Measurements from ENCODE around the gene MPP2.
"Not testable (repeated sequence)": the region's sequence is repeated elsewhere in the genome, so short reads cannot be mapped to it uniquely, and the experiment has no call there.

Gene MPP2

DNA sequence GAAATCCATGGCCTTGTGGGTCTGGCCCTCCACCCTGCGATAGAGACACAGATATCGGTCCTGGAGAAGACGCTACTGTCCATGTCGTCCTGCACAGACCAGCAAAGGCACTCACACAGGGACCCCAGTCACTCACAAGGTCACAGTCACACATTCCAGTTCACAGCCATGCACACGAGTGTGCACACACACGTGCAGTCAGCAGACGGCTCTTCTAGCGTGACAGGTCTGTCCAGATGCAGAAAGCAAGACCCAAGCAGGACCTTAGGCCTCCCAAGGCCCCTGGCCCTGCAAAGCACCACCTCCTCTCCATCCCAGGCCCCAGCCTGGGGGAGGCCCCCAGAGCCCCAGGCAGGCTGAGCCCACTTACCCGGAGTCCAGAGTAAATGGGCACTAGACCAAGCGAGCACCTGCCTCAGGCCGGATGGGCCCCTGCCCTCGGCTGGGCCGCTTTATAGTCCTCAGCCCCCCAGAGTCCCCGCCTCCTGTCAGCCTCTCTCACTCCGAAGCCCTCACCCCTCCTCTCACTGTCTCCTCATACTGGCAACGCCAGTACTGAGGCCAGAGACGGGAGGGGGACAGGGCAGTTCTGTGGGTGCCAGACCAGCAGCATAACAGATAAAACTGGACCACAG, 34.8 kb upstream of the MPP2 start, which contains the start of gene PPY:
Gene PPY, minus strand, starts transcription at position 426 of the 635 bp plus-strand sequence. CDS start 822 bp downstream, outside the sequence.
- Histone ChIP-seq H3K4me3 (ENCODE audit: low read depth, low read length) (no peak within 1 kb of the TSS), H3K27ac (ENCODE audit: low read depth, low read length) (no peak within 1 kb of the TSS), H3K27me3 (ENCODE audit: insufficient read depth, low read length) (no peaks in the 10 kb centered on the region), H3K36me3 (ENCODE audit: insufficient read depth, low read length) (no peaks in the 10 kb centered on the region), H3K79me2 (ENCODE audit: control insufficient read depth, insufficient read depth, low read length, unreplicated experiment) (no peaks in the 10 kb centered on the region), H3K4me1 (ENCODE audit: control insufficient read depth, insufficient read depth, low read length, unreplicated experiment) (peaks cover 2% of the 10 kb centered on the region), H2AFZ (ENCODE audit: low read length, unreplicated experiment) (no peak within 1 kb of the TSS)

DNA sequence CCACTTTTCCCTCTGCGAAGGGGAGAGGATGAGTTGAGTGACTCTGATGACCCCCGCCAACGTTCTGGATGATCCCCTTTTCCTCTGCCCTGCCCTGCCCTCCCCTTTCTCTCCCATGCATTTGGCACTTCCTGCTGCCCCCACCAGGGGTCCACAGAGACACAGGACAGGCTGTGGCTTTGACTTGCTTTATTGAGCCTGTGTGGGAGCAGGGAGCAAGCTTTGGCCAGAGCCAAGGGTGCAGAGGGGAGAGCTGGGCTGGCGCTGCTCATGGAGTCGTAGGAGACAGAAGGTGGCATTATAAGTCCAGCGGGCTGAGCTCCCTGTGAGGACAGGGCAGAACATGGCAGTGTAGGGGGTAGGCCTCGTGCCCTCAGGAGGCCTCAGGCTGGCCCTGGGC, 33.3 kb upstream of the MPP2 start:
- Histone ChIP-seq H3K4me3 (ENCODE audit: low read depth, low read length) (no peak overlapping the region), H2AFZ (ENCODE audit: low read length, unreplicated experiment) (no peak overlapping the region), H3K27me3 (ENCODE audit: insufficient read depth, low read length) (no peaks in the 10 kb centered on the region), H3K27ac (ENCODE audit: low read depth, low read length) (no peak overlapping the region), H3K79me2 (ENCODE audit: control insufficient read depth, insufficient read depth, low read length, unreplicated experiment) (no peaks in the 10 kb centered on the region), H3K36me3 (ENCODE audit: insufficient read depth, low read length) (no peaks in the 10 kb centered on the region), H3K4me1 (ENCODE audit: control insufficient read depth, insufficient read depth, low read length, unreplicated experiment) (peaks cover 2% of the 10 kb centered on the region)

DNA sequence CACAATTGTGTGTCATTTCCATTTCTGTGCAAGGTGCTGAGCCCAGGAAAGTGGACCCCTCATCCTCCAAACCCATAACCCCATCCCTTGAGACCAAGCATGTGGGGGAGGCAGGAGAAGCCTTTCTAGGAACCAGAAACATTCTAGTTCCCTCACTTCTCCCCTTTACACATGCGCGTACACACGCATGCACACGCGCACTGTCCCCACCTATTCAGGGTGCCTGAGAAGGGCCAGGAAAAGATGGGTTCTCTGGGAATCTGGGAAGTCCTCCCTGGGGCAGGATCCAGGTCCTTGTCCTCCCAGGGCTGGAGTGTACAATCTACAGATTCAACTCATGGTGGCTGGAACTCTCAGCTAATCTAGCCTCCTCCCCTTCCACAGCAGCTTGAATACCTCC, 32.5 kb upstream of the MPP2 start:
- H3K27me3 ChIP-seq (ENCODE audit: insufficient read depth, low read length) = no peaks in the 10 kb centered on the region
- no peak overlapping the region for H2AFZ ChIP-seq (ENCODE audit: low read length, unreplicated experiment)
- no peaks in the 10 kb centered on the region for H3K36me3 ChIP-seq (ENCODE audit: insufficient read depth, low read length)
- H3K79me2 ChIP-seq (ENCODE audit: control insufficient read depth, insufficient read depth, low read length, unreplicated experiment) = no peaks in the 10 kb centered on the region
- H3K4me3 ChIP-seq (ENCODE audit: low read depth, low read length) = no peak overlapping the region
- peaks cover 2% of the 10 kb centered on the region for H3K4me1 ChIP-seq (ENCODE audit: control insufficient read depth, insufficient read depth, low read length, unreplicated experiment)
- no peak overlapping the region for H3K27ac ChIP-seq (ENCODE audit: low read depth, low read length)

DNA sequence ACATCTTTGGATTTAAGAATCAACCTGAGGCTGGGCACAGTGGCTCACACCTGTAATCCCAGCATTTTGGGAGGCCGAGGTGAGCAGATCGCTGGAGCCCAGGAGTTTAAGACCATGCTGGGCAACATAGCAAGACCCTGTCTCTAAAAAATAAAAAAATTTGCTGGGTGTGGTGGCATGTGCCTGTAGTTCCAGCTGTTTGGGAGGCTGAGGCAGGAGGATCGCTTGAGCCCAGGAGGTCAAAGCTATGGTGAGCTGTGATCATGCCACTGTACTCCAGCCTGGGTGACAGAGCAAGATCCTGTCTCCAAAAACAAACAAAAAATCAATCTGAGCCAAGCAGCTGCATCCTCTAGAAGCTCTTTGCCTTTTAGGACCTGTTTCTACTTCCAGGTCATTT, 32.1 kb upstream of the MPP2 start:
- H3K4me1 ChIP-seq (ENCODE audit: control insufficient read depth, insufficient read depth, low read length, unreplicated experiment); H3K27me3 ChIP-seq (ENCODE audit: insufficient read depth, low read length); H3K27ac ChIP-seq (ENCODE audit: low read depth, low read length); H3K79me2 ChIP-seq (ENCODE audit: control insufficient read depth, insufficient read depth, low read length, unreplicated experiment); H3K4me3 ChIP-seq (ENCODE audit: low read depth, low read length); H2AFZ ChIP-seq (ENCODE audit: low read length, unreplicated experiment); H3K36me3 ChIP-seq (ENCODE audit: insufficient read depth, low read length): not testable (repeated sequence)

DNA sequence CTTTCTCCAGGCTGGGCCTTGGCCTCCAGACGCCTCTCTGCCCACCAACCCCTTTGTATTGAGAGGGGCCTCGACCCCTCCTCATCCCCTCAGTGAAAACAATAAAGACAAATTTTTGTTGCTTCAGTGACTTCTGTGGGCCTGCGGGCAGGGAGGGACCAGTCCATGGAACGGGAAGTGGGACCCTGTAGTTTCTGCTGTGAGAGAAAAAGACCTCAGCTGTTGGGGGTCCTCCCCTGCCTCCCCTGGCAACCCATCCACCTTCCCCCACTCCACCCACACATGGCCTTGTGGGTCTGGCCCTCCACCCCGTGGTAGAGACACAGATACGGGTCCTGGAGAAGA, 31.5 kb upstream of the MPP2 start:
- Histone ChIP-seq H2AFZ (ENCODE audit: low read length, unreplicated experiment) (no peak overlapping the region), H3K27me3 (ENCODE audit: insufficient read depth, low read length) (no peaks in the 10 kb centered on the region), H3K4me1 (ENCODE audit: control insufficient read depth, insufficient read depth, low read length, unreplicated experiment) (peaks cover 1% of the 10 kb centered on the region), H3K36me3 (ENCODE audit: insufficient read depth, low read length) (no peaks in the 10 kb centered on the region), H3K27ac (ENCODE audit: low read depth, low read length) (no peak overlapping the region), H3K4me3 (ENCODE audit: low read depth, low read length) (no peak overlapping the region), H3K79me2 (ENCODE audit: control insufficient read depth, insufficient read depth, low read length, unreplicated experiment) (no peaks in the 10 kb centered on the region)

DNA sequence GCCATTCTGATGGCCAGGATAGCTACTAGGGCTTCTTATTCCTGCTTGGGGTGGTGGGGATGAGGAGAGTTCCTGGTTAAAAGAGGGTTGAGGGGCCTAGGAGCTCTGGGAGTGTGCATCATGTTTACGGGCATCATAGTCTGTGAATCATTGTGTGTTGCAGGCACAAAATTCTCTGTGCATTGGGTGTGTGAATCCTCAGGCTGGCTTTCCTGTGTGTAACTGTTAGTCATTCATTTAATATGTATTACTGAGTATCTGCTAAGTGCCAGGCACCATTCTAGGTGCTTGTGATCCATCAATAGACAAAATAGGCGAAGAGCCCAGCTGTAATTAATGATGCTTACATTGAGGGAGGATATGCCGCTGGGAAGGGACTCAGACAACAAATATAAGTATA, 29.1 kb upstream of the MPP2 start:
- no peak overlapping the region for H2AFZ ChIP-seq (ENCODE audit: low read length, unreplicated experiment)
- H3K4me1 ChIP-seq (ENCODE audit: control insufficient read depth, insufficient read depth, low read length, unreplicated experiment) = no peaks in the 10 kb centered on the region
- H3K27me3 ChIP-seq (ENCODE audit: insufficient read depth, low read length) = no peaks in the 10 kb centered on the region
- H3K4me3 ChIP-seq (ENCODE audit: low read depth, low read length) = no peak overlapping the region
- H3K36me3 ChIP-seq (ENCODE audit: insufficient read depth, low read length) = no peaks in the 10 kb centered on the region
- H3K79me2 ChIP-seq (ENCODE audit: control insufficient read depth, insufficient read depth, low read length, unreplicated experiment) = no peaks in the 10 kb centered on the region
- H3K27ac ChIP-seq (ENCODE audit: low read depth, low read length) = no peak overlapping the region

DNA sequence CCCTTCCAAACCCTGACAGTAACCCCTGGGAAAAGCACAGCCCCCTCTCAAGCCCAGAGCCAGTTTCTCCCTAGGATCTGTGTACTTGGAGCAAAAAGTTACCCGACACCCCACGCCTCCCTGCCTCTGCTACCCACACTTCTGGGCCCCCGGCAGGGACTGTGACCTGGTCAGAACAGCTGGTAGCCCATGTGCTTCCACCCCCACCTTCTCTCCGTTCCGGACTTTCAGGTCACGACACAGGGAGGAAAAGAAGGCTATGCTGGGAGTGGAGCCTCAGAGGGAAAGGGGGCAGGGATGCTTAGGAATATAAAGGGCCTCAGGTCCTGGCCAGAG, 28.6 kb upstream of the MPP2 start:
- no peak overlapping the region for H3K27ac ChIP-seq (ENCODE audit: low read depth, low read length)
- no peaks in the 10 kb centered on the region for H3K4me1 ChIP-seq (ENCODE audit: control insufficient read depth, insufficient read depth, low read length, unreplicated experiment)
- H2AFZ ChIP-seq (ENCODE audit: low read length, unreplicated experiment) = no peak overlapping the region
- no peaks in the 10 kb centered on the region for H3K36me3 ChIP-seq (ENCODE audit: insufficient read depth, low read length)
- H3K79me2 ChIP-seq (ENCODE audit: control insufficient read depth, insufficient read depth, low read length, unreplicated experiment) = no peaks in the 10 kb centered on the region
- no peaks in the 10 kb centered on the region for H3K27me3 ChIP-seq (ENCODE audit: insufficient read depth, low read length)
- no peak overlapping the region for H3K4me3 ChIP-seq (ENCODE audit: low read depth, low read length)

DNA sequence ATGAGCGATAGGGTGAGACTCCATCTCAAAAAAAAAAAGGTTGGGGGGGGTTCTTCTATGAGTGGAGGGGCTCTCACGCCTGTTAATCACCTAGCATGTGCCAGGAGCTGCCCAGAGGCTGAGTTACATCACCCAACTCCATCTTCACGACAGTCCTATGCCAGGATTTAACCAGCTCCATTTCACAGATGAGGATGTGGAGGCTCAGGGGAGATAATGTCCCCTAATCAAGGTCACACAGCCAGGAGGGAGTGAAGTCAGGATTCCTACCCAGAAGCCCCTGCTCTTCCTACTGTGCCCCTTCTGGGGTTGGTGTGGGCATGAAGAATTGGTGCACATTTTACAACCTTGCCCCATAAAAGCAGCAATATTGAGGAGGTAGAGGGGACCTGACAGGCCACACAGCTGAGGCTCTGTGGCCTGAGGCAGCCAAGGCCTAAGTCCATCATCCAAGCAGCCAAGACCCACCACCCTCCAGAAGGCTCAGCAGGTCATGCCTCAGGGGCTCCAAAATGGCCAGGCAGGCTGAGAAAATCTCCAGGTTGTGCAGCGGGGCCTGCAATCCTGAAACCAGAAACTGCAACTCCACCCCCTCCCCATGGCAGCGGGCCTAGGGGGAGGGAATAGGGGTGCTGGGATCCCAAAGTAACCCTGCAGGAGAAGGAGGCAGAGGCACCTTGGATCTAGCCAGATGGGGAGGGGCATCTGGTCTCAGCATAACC, 28.0 kb upstream of the MPP2 start:
- no peaks in the 10 kb centered on the region for H3K36me3 ChIP-seq (ENCODE audit: insufficient read depth, low read length)
- no peaks in the 10 kb centered on the region for H3K27me3 ChIP-seq (ENCODE audit: insufficient read depth, low read length)
- H2AFZ ChIP-seq (ENCODE audit: low read length, unreplicated experiment) = no peak overlapping the region
- no peak overlapping the region for H3K4me3 ChIP-seq (ENCODE audit: low read depth, low read length)
- no peaks in the 10 kb centered on the region for H3K79me2 ChIP-seq (ENCODE audit: control insufficient read depth, insufficient read depth, low read length, unreplicated experiment)
- H3K27ac ChIP-seq (ENCODE audit: low read depth, low read length) = no peak overlapping the region
- no peaks in the 10 kb centered on the region for H3K4me1 ChIP-seq (ENCODE audit: control insufficient read depth, insufficient read depth, low read length, unreplicated experiment)

DNA sequence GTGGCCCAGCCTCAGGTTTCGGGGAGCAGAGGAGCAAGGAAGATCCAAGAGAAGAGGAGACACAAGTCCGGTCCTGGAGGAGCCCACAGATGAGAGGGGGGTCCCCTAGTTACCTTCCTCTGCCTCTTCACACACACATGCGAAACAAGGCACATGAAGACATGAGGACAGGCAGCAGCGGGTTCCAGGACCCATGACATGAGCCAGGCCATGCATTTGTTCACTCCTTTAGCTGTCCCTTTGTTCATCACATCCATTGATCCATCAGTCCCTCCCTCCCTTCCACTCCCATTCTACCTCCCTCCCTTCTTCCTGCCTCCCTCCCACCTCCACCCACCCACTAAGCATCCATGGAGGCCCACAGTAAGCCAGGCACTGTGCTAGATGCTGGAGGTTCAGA, 25.6 kb upstream of the MPP2 start:
- no peak overlapping the region for H3K27ac ChIP-seq (ENCODE audit: low read depth, low read length)
- H2AFZ ChIP-seq (ENCODE audit: low read length, unreplicated experiment) = no peak overlapping the region
- no peaks in the 10 kb centered on the region for H3K79me2 ChIP-seq (ENCODE audit: control insufficient read depth, insufficient read depth, low read length, unreplicated experiment)
- no peak overlapping the region for H3K4me3 ChIP-seq (ENCODE audit: low read depth, low read length)
- H3K4me1 ChIP-seq (ENCODE audit: control insufficient read depth, insufficient read depth, low read length, unreplicated experiment) = no peaks in the 10 kb centered on the region
- no peaks in the 10 kb centered on the region for H3K36me3 ChIP-seq (ENCODE audit: insufficient read depth, low read length)
- no peaks in the 10 kb centered on the region; the same call in 1 of the 2 replicates for H3K27me3 ChIP-seq (ENCODE audit: insufficient read depth, low read length)

DNA sequence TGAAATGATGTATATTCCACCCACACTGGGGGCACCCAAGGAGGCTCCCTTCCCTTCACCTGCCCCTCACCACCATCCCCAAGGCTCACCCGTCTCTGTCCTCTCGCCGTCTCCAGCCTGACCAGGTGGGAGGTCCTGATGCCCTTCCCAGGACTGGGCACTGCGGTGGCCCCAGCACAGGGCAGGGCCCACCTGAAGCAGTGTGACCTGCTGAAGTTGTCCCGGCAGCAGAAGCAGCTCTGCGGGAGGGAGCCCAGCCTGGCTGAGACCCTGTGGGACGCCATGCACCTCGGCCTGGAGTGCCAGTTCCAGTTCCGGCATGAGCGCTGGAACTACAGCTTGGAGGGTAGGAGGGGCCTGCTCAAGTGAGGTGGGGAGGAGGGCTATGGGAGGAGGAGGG, 25.0 kb upstream of the MPP2 start:
- no peak overlapping the region for H3K27ac ChIP-seq (ENCODE audit: low read depth, low read length)
- no peak overlapping the region for H2AFZ ChIP-seq (ENCODE audit: low read length, unreplicated experiment)
- H3K4me3 ChIP-seq (ENCODE audit: low read depth, low read length) = no peak overlapping the region
- peaks cover 4% of the 10 kb centered on the region for H3K27me3 ChIP-seq (ENCODE audit: insufficient read depth, low read length)
- peaks cover 5% of the 10 kb centered on the region for H3K4me1 ChIP-seq (ENCODE audit: control insufficient read depth, insufficient read depth, low read length, unreplicated experiment)
- H3K79me2 ChIP-seq (ENCODE audit: control insufficient read depth, insufficient read depth, low read length, unreplicated experiment) = no peaks in the 10 kb centered on the region
- H3K36me3 ChIP-seq (ENCODE audit: insufficient read depth, low read length) = no peaks in the 10 kb centered on the region

DNA sequence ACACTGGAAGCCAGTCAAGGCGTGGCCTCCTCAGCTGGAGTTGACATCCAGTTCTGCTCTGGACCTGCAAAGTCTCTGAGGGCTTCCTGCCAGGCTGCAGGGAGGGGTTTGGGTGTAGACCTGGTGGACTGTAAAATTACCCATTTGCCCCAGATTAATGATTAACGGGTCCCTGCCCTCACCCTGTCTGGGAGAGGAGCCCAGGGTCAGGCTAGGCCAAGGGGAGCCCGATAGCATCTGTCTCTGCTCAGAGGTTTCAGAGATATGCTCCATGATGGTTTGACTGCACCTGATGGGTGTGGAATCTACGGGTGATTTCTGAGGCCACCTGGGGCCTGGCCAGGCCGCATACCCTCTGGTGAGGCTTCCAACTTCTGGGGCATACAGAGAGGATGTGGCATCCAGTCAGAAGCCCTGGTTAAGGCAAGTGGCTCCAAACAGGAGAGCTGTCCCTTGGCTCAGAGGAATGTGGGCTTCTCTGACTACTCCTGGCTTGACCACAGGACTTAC, 23.8 kb upstream of the MPP2 start:
- Histone ChIP-seq H2AFZ (ENCODE audit: low read length, unreplicated experiment) (no peak overlapping the region), H3K36me3 (ENCODE audit: insufficient read depth, low read length) (no peaks in the 10 kb centered on the region), H3K4me1 (ENCODE audit: control insufficient read depth, insufficient read depth, low read length, unreplicated experiment) (peaks cover 8% of the 10 kb centered on the region), H3K27me3 (ENCODE audit: insufficient read depth, low read length) (peaks cover 14% of the 10 kb centered on the region), H3K27ac (ENCODE audit: low read depth, low read length) (no peak overlapping the region), H3K79me2 (ENCODE audit: control insufficient read depth, insufficient read depth, low read length, unreplicated experiment) (no peaks in the 10 kb centered on the region), H3K4me3 (ENCODE audit: low read depth, low read length) (no peak overlapping the region)
